Dedifferentiated amniotic fluid mesenchymal stem cell (primary cell): ENCODE measurements around the gene OR2M3.
A peak's percentile ranks its signal among the peaks of the same experiment; 100 is the strongest.
"Not testable (repeated sequence)": the region's sequence is repeated elsewhere in the genome, so short reads cannot be mapped to it uniquely, and the experiment has no call there.

Experiments
- DNase-seq: peaks from one replicate; pipeline ENCODE4 v3.0.0-alpha.2; 2016; ENCODE audit errors: extremely low spot score

The OR2M3 gene, protein sequence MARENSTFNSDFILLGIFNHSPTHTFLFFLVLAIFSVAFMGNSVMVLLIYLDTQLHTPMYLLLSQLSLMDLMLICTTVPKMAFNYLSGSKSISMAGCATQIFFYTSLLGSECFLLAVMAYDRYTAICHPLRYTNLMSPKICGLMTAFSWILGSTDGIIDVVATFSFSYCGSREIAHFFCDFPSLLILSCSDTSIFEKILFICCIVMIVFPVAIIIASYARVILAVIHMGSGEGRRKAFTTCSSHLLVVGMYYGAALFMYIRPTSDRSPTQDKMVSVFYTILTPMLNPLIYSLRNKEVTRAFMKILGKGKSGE

DNA sequence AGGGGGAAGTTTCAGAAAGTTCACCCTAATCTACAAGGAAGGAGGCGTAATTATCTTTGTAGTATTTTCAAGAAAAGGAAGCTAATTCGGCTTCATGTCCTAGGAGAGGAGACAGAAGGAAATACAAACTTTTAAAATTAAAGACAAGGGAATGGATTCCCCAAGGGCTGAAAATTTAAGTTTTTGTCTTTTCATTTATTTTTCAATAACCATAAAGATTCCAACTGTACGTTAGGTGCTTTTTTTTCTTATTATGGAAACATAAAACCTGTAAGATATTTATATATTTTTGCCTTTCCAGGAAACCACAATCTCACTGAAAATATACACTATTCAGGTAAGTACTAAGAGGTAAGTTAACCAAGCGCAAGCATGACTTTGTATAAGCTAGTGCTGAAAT is at the start of gene OR2M3:
TSS of gene OR2M3 (plus strand) at position 301 of the 400 bp plus-strand sequence. CDS start 5,803 bp downstream, outside the sequence.
- no peak for DNase-seq

DNA sequence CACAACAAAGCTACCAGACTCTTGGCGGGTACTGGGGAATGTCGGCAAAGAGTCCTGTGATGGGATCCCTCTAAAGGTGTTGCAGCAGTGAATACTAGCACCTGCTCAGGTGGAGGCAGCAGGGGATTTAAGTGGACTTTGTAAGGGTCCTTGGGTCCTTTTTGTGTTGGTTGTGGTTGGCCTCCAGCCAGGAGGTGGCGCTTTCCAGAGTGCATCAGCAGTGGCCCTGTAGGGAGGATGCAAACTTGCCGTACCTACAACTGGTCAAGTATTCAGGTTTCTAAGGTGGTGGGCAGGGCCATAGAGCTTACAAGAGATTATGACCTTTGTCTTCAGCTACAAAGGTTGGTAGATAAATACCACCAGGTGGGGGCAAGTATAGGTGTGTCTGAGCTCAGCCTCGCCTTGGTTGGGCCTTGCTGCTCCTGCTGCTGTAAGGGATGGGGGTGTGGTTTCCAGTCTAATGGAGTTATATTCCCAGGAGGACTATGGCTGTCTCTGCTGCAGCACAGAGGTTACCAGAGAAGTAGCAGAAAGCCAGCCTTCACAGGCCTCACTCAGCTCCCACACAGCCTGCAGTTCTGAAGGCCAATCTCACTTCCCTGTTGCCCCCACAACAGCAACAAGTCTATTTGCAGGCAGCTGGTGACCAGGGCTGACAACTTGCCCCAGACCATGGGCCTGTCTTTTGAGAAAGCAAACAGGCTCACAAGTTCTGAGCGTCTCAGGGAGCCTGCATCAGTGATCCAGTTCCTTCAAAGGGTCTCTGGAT is 44.8 kb upstream of the OR2M3 start:
- DNase-seq = no peak

DNA sequence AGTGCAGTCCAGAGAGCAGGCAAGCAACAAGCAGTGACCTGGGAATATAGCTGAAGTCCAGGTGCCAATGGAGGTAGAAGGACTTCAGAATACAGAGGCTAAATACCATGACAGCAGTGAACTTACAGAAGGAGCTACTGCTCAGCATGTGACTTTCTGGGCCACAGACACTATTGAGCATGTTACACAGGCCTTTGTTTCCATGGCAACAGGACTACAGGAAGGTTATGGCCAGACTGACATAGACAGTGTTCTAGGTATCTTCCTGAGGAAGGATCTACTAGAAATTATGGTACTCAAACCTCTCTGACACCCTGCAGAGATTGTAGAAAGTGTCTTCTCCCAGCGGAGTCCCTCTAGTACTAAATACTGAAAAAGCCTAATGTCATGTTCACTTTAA is 41.1 kb upstream of the OR2M3 start:
- no peak for DNase-seq

DNA sequence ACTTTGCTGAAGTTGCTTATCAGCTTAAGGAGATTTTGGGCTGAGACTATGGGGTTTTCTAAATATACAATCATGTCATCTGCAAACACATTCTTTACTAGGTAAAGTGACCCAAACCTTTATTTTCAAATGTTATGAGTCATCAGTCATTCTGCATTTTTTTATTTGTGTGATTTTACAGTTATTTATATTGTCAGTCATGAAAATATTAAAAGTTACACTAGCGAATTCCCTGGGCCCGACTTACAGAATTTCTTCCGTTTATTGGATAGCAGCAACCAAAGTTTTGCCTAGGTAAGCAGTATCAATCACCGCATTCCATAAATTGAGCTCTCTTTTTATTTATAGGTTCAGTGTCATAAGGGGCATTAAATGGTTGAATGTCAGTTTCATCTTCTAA is 38.3 kb upstream of the OR2M3 start:
- no peak for DNase-seq

DNA sequence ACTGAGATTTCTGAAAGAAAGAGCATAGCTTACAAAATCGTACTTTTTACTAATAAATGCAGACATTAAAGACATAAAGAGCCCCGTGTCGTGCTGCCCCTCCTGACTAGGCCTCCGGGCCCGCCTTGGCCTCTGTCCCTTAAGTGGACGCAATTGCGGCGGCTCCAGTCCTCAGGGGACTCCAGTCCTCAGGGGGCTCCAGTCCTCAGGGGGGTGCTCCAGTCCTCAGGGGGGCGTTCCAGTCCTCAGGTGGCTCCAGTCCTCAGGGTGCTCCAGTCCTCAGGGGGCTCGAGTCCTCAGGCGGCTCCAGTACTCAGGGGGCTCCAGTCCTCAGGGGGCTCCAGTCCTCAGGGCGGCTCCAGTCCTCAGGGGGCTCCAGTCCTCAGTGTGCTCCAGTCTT is 33.0 kb upstream of the OR2M3 start:
- DNase-seq = no peak

DNA sequence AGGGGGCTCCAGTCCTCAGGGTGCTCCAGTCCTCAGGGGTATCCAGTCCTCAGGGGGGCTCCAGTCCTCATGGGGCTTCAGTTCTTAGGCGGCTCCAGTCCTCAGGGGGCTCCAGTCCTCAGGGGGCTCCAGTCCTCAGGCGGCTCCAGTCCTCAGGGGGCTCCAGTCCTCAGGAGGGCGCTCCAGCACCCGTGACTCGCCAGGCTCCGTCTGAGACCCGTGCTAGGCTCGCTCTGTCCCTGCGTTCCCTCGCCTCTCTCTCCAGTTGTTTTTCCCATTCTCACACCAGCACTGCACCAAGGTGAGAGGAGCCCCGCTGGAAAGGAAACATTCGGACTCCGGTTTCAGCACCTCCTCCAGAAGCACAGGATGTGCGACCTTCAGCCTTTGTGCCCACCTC is 31.9 kb upstream of the OR2M3 start:
- DNase-seq = no peak

DNA sequence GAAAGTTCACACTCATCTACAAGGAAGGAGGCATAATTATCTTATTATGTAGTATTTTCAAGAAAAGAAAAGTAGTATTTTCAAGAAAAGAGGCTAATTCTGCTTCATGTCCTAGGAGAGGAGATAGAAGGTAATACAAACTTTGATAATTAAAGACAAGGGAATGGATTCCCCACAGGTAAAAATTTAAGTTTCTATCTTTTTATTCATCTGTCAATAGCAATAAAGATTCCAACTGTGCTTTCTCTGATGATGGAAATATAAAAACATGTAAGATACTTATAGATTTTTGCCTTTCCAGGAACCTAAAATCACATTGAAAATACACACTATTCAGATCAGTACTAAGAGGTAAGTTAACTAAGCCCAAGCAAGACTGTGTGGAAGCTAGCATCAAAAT is 22.5 kb upstream of the OR2M3 start, which contains the start of gene OR2M2:
TSS of gene OR2M2 (plus strand) at position 301 of the 400 bp plus-strand sequence. CDS start 5,165 bp downstream, outside the sequence.
- no peak for DNase-seq

DNA sequence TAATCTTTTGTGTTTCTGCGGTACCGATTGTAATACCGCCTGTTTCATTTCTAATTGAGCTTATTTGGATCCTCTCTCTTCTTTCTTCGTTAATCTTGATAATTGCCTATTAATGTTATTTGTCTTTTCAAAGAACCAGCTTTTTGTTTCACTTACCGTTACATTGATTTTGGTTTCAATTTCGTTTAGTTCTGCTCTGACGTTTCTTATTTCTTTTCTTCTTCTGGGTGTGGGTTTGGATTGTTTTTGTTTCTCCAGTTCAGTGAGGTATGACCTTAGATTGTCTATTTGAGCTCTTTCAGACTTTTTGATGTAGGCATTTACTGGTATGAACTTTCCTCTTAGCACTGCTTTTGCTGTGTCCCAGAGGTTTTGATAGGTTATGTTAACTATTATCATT is 13.1 kb upstream of the OR2M3 start:
- no peak for DNase-seq

DNA sequence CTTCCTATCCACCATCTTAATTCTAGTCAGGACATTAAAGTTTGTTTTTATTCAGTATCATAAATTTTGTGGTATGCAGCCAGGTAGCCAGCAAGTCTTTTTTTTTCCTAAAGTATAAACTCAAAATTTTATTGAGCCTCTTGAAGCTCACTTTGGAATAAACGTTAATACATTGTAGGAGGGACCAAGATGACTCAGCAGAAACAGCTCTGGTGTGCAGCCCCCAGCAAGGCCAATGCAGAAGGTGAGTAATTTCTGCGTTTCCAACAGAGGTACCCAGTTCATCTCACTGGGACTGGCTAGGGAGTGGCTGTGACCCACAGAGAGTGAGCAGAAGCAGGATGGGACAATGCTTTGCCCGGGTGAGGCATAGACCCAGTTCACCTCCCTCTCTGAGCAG is 9.7 kb upstream of the OR2M3 start:
- DNase-seq = no peak

DNA sequence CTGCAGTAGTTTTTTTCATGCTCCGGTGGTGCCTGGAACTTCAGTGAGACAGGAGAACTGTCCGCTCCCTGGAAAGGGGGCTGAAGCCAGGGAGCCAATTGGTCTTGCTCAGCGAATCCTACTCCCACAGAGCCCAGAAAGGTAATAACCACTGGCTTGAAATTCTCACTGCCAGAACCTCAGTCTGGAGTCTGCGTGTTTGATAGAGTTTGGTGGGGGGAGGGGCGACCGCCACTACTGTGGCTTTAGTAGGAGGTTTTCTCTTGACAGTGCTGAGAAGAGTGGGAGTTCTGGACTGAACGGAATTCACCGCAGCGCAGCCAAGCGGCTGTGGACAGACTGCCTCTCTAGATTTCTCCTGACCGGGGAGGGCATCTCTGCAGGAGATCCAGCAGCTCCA is 8.0 kb upstream of the OR2M3 start:
- no peak for DNase-seq

DNA sequence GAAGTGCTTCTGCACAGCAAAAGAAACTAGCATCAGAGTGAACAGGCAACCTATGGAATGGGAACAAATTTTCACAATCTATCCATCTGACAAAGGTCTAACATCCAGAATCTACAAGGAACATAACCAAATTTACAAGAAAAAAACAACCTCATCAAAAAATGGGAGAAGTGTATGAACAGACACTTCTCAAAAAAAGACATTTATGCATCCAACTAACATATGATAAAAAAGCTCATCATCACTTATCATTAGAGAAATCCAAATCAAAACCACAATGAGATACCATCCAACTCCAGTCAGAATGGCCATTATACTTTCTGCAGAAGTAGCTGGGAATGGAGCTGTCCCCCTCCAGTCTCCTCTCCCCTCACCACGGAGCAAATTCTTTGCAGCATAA is 2.9 kb upstream of the OR2M3 start:
- DNase-seq = no peak

DNA sequence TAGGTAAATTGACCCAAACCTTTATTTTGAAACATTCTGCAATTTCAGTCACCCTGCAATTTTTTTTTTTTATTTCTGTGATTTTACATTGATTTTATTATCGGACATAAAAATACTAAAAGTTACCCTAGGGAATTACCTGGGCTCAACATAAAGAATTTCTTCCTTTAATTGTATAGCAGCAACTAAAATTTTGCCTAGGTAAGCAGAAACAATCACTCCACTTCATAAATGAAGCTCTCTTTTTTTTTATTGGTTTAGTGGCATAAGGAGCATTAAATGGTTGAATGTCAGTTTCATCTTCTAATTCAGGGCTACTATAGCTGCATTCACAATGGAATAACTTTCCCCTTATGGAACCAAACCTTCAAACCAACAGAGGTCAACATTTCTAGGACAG is 18.8 kb downstream of the OR2M3 start:
- DNase-seq = no peak

DNA sequence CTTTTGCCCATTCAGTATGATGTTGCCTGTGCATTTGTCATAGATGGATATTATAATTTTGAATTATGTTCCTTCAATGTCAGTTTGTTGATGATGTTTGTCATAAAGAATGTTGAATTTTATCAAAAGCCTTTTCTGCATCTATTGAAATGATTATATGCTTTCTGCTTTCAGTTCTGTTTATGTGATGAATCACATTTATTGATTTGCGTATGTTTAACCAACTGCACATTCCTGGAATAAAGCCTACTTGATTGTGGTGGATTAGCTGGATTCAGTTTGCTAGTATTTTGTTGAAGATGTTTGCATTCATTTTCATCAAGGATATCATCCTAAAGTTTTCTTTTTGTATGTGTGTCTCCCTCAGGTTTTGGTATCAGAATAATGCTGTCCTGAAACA is 28.5 kb downstream of the OR2M3 start:
- DNase-seq = no peak

DNA sequence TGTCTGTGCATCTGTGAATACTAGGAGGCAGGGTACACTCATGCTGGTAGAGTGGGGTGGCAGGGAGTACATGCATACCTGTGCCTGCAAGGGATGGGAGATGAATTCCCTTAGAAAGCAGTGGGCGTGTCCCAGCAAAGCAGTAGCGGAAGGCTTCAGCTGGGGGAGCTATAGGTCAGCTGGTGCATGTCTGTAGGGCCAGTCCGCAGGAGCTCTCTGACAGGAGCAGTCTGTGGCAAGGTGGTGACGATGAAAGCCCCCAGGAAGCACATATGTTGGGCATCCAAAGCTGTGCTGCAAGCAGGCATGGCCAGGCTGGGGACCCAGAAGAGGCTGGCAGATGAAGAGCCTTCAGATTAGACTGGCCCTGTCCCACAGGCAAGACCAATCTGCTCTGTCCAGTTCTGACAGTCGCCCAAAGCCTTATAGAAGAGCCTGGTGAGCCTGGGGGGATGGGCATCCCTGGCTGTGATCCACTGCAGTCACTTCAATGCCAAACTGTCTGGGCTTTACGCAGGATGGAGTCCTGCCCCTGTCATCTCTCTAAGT is 32.4 kb downstream of the OR2M3 start:
- no peak for DNase-seq

DNA sequence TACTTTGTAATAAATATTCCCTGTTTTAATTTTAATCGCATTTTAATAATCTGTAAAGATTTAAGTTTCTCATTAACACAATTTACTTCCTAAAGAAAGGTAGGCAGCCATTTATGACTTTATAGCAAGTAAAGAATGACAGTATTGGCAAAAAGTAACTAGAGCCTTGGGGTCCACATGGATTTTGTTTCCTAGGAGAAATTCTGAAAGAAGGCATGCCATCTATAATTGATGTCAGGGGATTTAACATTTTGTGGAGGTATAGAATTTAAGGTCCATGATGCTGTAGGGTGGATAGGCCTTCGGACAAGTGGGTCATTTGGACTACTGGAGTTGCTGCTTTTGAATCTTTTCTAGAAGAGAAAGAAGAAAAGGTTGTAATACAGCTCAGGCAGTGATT is 34.1 kb downstream of the OR2M3 start, which contains the start of gene OR2M4:
TSS of gene OR2M4 (plus strand) at position 301 of the 400 bp plus-strand sequence. CDS start 7,512 bp downstream, outside the sequence.
- DNase-seq = no peak

DNA sequence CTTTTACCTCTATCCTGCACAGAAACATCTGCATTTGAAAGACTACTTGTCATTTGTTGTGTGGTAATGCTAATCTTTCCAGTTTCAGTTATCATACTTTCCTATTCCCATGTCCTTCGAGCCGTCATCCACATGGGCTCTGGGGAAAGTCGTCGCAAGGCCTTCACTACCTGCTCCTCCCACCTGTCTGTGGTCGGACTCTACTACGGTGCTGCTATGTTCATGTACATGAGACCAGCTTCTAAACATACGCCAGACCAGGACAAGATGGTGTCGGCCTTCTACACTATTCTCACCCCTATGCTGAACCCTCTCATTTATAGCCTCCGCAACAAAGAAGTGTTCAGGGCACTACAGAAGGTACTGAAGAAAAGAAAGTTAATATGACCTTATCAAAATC is 42.4 kb downstream of the OR2M3 start:
- DNase-seq = no peak

DNA sequence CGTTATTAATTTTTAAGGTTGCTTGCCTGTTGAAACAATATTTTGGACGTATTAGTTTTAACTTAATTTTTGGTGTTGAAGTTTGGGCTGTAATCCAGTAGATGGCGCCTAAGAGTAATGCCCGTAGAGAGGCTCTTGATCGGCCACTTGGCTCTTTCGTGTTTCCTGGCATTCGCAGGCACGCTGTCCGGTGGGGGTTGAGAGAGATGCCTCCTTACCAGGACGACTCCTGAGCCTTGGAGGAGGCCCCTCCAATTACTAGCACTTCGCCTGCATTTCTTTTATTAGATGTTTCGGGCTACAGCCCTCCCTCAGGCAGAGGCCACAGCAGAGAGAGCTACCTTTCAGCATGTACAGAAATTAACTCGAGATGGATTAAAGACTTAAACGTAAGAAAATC is 46.1 kb downstream of the OR2M3 start:
- peak; percentile 20 for DNase-seq

DNA sequence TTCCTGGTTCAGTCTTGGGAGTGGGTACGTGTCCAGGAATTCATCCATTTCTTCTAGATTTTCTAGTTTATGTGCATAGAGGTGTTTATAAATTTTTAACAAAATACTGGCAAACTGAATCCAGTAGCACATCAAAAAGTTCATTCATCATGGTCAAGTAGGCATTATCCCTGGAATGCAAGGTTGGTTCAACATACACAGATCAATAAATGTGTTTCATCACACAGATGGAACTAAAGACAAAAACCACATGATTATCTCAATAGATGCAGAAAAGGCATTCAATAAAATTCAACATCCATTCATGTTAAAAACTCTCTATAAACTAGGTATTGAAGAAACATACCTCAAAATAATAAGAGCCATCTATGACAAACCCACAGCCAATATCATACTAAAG is 62.2 kb downstream of the OR2M3 start:
- not testable (repeated sequence) for DNase-seq
